GM13976 (cell line): ENCODE measurements around the gene ETV3L.

ENCODE experiments used
- DNase-seq: peaks from one replicate; pipeline ENCODE4 v3.0.0; 2012; ENCODE audit warnings: low spot score
- CTCF ChIP-seq: IDR thresholded peaks from 2 replicates; pipeline ENCODE4 v1.5.1; 2012; ENCODE audit warnings: borderline replicate concordance, mild to moderate bottlenecking; ENCODE audit not compliant: insufficient read depth; ENCODE audit errors: extremely low read depth, missing control alignments, control extremely low read depth
- in situ Hi-C: fragments of 300-500 bp; cut with MboI; formaldehyde crosslinking; loops from one replicate; pipeline ENCODE4 v1.12.0; 2022; ENCODE audit warnings: low sequenced_read_pairs, mixed read lengths, inconsistent platforms; ENCODE audit not compliant: unreplicated experiment

ETV3L gene

GRCh38 chr1:157110003-157110402, 10.4 kb upstream of the ETV3L start:
- DNase-seq: no peak
- in situ Hi-C loops: no loop called here
- TF ChIP-seq CTCF: no peak

GRCh38 chr1:157108448-157108847, 8.8 kb upstream of the ETV3L start:
- DNase-seq: no peak
- in situ Hi-C loops: no loop called here
- no peak for TF ChIP-seq CTCF

GRCh38 chr1:157107702-157108101, 8.1 kb upstream of the ETV3L start:
- DNase-seq: no peak
- in situ Hi-C loops: no loop called here

GRCh38 chr1:157106813-157107189, 7.2 kb upstream of the ETV3L start:
- TF ChIP-seq CTCF: no peak
- no peak for DNase-seq
- in situ Hi-C loops: no loop called here

More at GRCh38 chr1:157107702-157108101, 8.1 kb upstream of the ETV3L start:
- TF ChIP-seq CTCF: no peak

DNA sequence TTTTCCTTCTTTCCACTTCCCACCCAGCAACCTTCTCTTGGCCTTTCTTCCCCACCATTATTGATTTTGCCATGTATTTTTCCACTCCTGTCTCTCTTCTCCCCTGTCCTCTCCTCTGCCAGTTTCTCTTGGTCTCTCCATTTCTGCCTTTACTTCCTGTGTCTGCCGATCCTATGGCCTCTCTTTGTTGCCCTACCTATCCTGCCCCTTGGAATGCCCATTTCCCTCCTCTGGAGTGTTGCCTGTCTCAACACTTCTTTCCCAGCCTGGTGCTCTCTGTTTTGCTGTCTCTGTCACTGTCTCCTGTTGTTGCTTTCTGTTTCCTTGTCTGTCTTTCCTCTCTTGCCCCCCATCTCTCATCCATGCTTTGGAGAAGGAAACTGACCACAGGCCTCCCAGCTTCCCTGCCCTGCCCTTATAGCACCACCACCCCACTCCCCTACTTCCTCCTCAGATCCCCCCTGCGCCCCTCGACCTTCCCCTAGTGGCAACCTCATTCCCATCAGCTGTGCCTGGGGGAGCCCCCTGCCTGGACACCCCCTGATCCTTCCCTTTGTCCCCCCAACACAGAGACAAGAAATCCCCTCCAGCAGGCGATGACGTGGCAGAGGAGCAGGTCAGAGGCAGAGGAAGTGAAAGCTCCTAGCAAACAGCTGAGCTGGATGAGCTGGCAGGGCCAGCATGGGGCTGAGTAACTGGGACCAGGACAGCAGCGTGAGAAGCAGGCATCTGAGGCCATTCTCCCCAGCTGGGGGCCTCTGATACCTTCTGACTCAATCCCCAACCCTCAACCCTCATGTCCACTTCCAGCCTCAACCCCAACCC, 6.6 kb upstream of the ETV3L start:
- in situ Hi-C loops: no loop called here
- DNase-seq: peak; percentile 88
- TF ChIP-seq CTCF: no peak

- no peak for DNase-seq
- in situ Hi-C loops: no loop called here
- no peak for TF ChIP-seq CTCF
Observed at GRCh38 chr1:157105298-157105987, 5.8 kb upstream of the ETV3L start.
